ENCODE results near the gene KMT5B. TPM values are rescaled to one million over a fixed set of nuclear protein-coding genes. Genes with fewer than 3 reads are reported as not detected.

The KMT5B gene
- total RNA-seq, 1 donor from 2014 or later = 38.0 TPM

- no peaks in the 10 kb centered on the region for H3K4me1 ChIP-seq (ENCODE audit: insufficient read depth, low read length)
- H2AFZ ChIP-seq (ENCODE audit: low read depth, low read length) = no peak overlapping the region
- peaks cover 47% of the 10 kb centered on the region for H3K79me2 ChIP-seq (ENCODE audit: insufficient read depth, low read length)
- H4K20me1 ChIP-seq (ENCODE audit: insufficient read depth, low read length) = peaks cover 35% of the 10 kb centered on the region
- H3K36me3 ChIP-seq (ENCODE audit: insufficient read depth, low read length) = no peaks in the 10 kb centered on the region
- no peak overlapping the region for H3K4me2 ChIP-seq (ENCODE audit: low read length)
- TF ChIP-seq EZH2 (IDR thresholded peaks at IDR 0.05; ENCODE audit: insufficient read depth, low read length) (no peak), CTCF (IDR thresholded peaks at IDR 0.05; ENCODE audit: insufficient read depth, low read depth, low read length) (no peak)
- Mint-ChIP-seq H3K9me3 (ENCODE audit: unreplicated experiment) (no peaks in the 10 kb centered on the region), H3K27me3 (ENCODE audit: low read depth, unreplicated experiment) (no peaks in the 10 kb centered on the region), H3K27ac (ENCODE audit: unreplicated experiment) (no peak overlapping the region), H3K4me3 (ENCODE audit: unreplicated experiment) (no peak overlapping the region), H3K36me3 (ENCODE audit: low read depth, unreplicated experiment) (no peaks in the 10 kb centered on the region), H3K4me1 (ENCODE audit: low read depth, unreplicated experiment) (peaks cover 2% of the 10 kb centered on the region)
- H3K27me3 ChIP-seq (ENCODE audit: insufficient read depth, low read length) = no peaks in the 10 kb centered on the region
- H3K9ac ChIP-seq (ENCODE audit: low read length) = no peak overlapping the region
- DNase-seq (ENCODE audit: low read depth) (no peak), FAIRE-seq (no peak)
- H3K27ac ChIP-seq (ENCODE audit: low read depth, low read length) = no peak overlapping the region
- H3K9me3 ChIP-seq (ENCODE audit: insufficient read depth, low read depth, low read length) = no peaks in the 10 kb centered on the region
- H3K4me3 ChIP-seq (ENCODE audit: insufficient read depth, low read depth, low read length) = no peak overlapping the region
These were observed 105.4 kb downstream of the KMT5B start for GRCh38 chr11:68107689-68108088.

GRCh38 chr11:68106165-68106940 is 106.7 kb downstream of the KMT5B start:
- Histone ChIP-seq H3K9ac (ENCODE audit: low read length) (no peak overlapping the region), H3K9me3 (ENCODE audit: insufficient read depth, low read depth, low read length) (no peaks in the 10 kb centered on the region), H4K20me1 (ENCODE audit: insufficient read depth, low read length) (peaks cover 42% of the 10 kb centered on the region), H3K36me3 (ENCODE audit: insufficient read depth, low read length) (no peaks in the 10 kb centered on the region), H3K4me2 (ENCODE audit: low read length) (no peak overlapping the region), H3K27ac (ENCODE audit: low read depth, low read length) (no peak overlapping the region), H2AFZ (ENCODE audit: low read depth, low read length) (no peak overlapping the region), H3K79me2 (ENCODE audit: insufficient read depth, low read length) (peaks cover 50% of the 10 kb centered on the region), H3K4me1 (ENCODE audit: insufficient read depth, low read length) (no peaks in the 10 kb centered on the region), H3K27me3 (ENCODE audit: insufficient read depth, low read length) (no peaks in the 10 kb centered on the region), H3K4me3 (ENCODE audit: insufficient read depth, low read depth, low read length) (no peak overlapping the region)
- Mint-ChIP-seq H3K4me1 (ENCODE audit: low read depth, unreplicated experiment) (peaks cover 2% of the 10 kb centered on the region), H3K9me3 (ENCODE audit: unreplicated experiment) (no peaks in the 10 kb centered on the region), H3K36me3 (ENCODE audit: low read depth, unreplicated experiment) (no peaks in the 10 kb centered on the region), H3K27ac (ENCODE audit: unreplicated experiment) (no peak overlapping the region), H3K4me3 (ENCODE audit: unreplicated experiment) (no peak overlapping the region), H3K27me3 (ENCODE audit: low read depth, unreplicated experiment) (no peaks in the 10 kb centered on the region)
- no peak for TF ChIP-seq CTCF (IDR thresholded peaks at IDR 0.05; ENCODE audit: insufficient read depth, low read depth, low read length)
- TF ChIP-seq EZH2 (IDR thresholded peaks at IDR 0.05; ENCODE audit: insufficient read depth, low read length) = no peak
- FAIRE-seq = no peak
- no peak for DNase-seq (ENCODE audit: low read depth)

Other genes with a start within 250 kb of the KMT5B start
- gene UNC93B1, start 209.2 kb downstream of the KMT5B start, total RNA-seq = 37.3 and 39.6 TPM in 2 replicates
- gene ALDH3B1, start 203.0 kb downstream of the KMT5B start, total RNA-seq = 1.1 and 1.3 TPM in 2 replicates
- 159 and 170 TPM in 2 replicates for gene NDUFS8, start 182.6 kb downstream of the KMT5B start, total RNA-seq
- gene TCIRG1, start 174.3 kb downstream of the KMT5B start, total RNA-seq = 55.1 and 56.5 TPM in 2 replicates
- gene CHKA, start 91.9 kb downstream of the KMT5B start, total RNA-seq = 23.6 and 37.7 TPM in 2 replicates
- gene C11orf24, start 58.7 kb upstream of the KMT5B start, total RNA-seq = 79.8 and 83.5 TPM in 2 replicates
- gene LRP5, start 99.3 kb upstream of the KMT5B start, total RNA-seq = 19.6 and 20.2 TPM in 2 replicates
- 94.0 and 97.8 TPM in 2 replicates for gene PPP6R3, start 247.5 kb upstream of the KMT5B start, total RNA-seq

Data from astrocyte (in vitro differentiated cells and primary cell).